HepG2 (cell line): ENCODE results near the gene SNAPC3. TPM values are rescaled to one million over a fixed set of nuclear protein-coding genes. Genes with fewer than 3 reads are reported as not detected.

Experiments used
- CEBPB ChIP-seq: IDR thresholded peaks from 2 replicates; pipeline ENCODE4 v1.6.1; 2011; ENCODE audit warnings: low read depth, low read length, improper control_type of control experiment, borderline replicate concordance
- MTF1 ChIP-seq: sonication (generic); formaldehyde crosslinking; IDR thresholded peaks from 2 replicates; pipeline ENCODE4 v1.5.0; 2020; ENCODE audit warnings: missing genetic modification reagents
- RFXAP ChIP-seq: sonication (generic); formaldehyde crosslinking; IDR thresholded peaks from 2 replicates; pipeline ENCODE4 v1.4.0; 2020; ENCODE audit warnings: missing genetic modification reagents, borderline replicate concordance
- ZNF12 ChIP-seq: sonication (generic); formaldehyde crosslinking; IDR thresholded peaks from 2 replicates; pipeline ENCODE4 v1.5.0; 2020; ENCODE audit warnings: missing genetic modification reagents
- ZNF253 ChIP-seq: sonication (generic); formaldehyde crosslinking; IDR thresholded peaks from 2 replicates; pipeline ENCODE4 v1.8.0; 2022; ENCODE audit warnings: mild to moderate bottlenecking, missing genetic modification reagents, borderline replicate concordance
- ZNF331 ChIP-seq: sonication (generic); formaldehyde crosslinking; IDR thresholded peaks from 2 replicates; pipeline ENCODE4 v1.4.0; 2020; ENCODE audit warnings: missing genetic modification reagents
- ZNF383 ChIP-seq: sonication (generic); formaldehyde crosslinking; IDR thresholded peaks from 2 replicates; pipeline ENCODE4 v1.4.0; 2020; ENCODE audit warnings: missing genetic modification reagents, mild to moderate bottlenecking, borderline replicate concordance
- ZNF441 ChIP-seq: sonication (generic); formaldehyde crosslinking; IDR thresholded peaks from 2 replicates; pipeline ENCODE4 v1.7.0; 2021; ENCODE audit warnings: missing genetic modification reagents, borderline replicate concordance
- polyA plus RNA-seq, 8 experiments: library from polyadenylated mRNA; depleted of rRNA in 3 of 8; stranded (reverse) in 7 of 8; unstranded in 1 of 8; fragments of >200 nt; fragmentation: Illumina TruSeq in 4 of 8; extraction: Trizol in 4 of 8; gene quantifications; 2 replicates each; pipeline versions ENCODE4 v1.2.1 to v1.2.3, GENCODE V29; 2011 to 2016; ENCODE audit warnings: low read depth in 4 of 8, missing spikeins in 1 of 8, mixed read lengths in 1 of 8; ENCODE audit not compliant: insufficient read depth in 1 of 8
- total RNA-seq, 5 experiments: library from RNA; depleted of rRNA; stranded (reverse); fragments of >200 nt; fragmentation: Illumina TruSeq; extraction: Trizol; gene quantifications; 2 replicates each; pipeline ENCODE4 v1.2.3, GENCODE V29; 2016; ENCODE audit warnings: low read depth in 1 of 5
- TF ChIP-seq, protein P1 (sequence below): sonication (generic); formaldehyde crosslinking; IDR thresholded peaks from one replicate; pipeline ENCODE4 v1.5.1; 2020; ENCODE audit warnings: mild to moderate bottlenecking, missing genetic modification reagents; ENCODE audit errors: not compliant biosample characterization
- TF ChIP-seq, protein P2 (sequence below): IDR thresholded peaks from 2 replicates; pipeline ENCODE4 v1.6.1; 2016; ENCODE audit warnings: low read depth, control low read depth
- TF ChIP-seq, protein P3 (sequence below): sonication (generic); formaldehyde crosslinking; IDR thresholded peaks from 2 replicates; pipeline ENCODE4 v1.5.1; 2020; ENCODE audit warnings: mild to moderate bottlenecking, missing genetic modification reagents, moderate library complexity
- TF ChIP-seq, protein P4 (sequence below), 2 experiments: fragments of 450-650 bp in 1 of 2; sonication (generic) in 1 of 2; formaldehyde crosslinking; IDR thresholded peaks; 2 replicates each; pipeline versions ENCODE4 v1.5.0 to v1.8.0; 2020 to 2022; ENCODE audit warnings: mild to moderate bottlenecking in 1 of 2, missing genetic modification reagents in 1 of 2

SNAPC3 gene
- total and polyA plus RNA-seq, 2 of the 13 experiments (the other 11 are each of a cell fraction or from before 2014, with no cell fraction given): 25.6 to 26.0 TPM

DNA sequence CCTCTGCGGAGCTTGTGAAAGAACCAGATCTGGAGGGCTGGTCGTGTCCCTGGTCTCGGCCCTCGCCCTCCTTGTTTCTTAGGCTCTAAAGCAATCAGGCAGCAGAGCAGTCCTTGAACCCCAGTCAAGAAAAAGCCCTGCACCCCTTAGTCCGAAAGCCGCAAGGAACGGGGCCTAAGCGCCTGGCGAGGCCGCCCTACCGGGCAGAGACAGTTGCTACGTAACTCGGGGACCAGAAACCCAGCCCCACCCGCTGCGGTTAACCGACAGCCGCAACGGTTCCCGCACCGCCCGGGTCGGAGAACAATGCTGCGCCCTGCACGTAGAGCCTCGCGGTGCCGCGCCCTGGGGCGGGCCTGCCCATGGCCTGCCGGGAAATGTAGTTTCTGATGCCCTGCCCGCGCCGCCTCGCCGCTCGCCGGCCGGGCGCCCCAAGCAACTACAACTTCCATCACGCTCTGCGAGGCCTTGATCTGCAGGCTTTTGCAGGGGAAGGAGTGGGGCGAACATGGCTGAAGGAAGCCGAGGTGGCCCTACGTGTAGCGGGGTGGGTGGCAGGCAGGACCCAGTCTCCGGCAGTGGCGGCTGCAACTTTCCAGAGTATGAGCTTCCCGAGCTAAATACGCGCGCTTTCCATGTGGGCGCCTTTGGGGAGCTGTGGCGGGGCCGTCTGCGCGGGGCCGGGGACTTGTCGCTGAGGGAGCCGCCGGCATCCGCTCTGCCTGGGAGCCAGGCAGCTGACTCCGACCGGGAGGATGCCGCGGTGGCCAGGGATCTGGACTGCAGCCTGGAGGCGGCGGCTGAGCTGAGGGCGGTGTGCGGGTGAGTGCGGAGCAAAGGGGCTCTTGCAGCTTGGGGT, at the start of gene SNAPC3 (continued):
- TF ChIP-seq ZNF253 (CRISPR knock-in tag): no peak
- TF ChIP-seq ZNF331 (CRISPR knock-in tag): peak; percentile 56; the same call in 1 of the 2 replicates
- TF ChIP-seq ZNF441: peak; percentile 90
- TF ChIP-seq ZNF12 (CRISPR knock-in tag): peak; percentile 2; the same call in 1 of the 2 replicates
- TF ChIP-seq, protein P1, sequence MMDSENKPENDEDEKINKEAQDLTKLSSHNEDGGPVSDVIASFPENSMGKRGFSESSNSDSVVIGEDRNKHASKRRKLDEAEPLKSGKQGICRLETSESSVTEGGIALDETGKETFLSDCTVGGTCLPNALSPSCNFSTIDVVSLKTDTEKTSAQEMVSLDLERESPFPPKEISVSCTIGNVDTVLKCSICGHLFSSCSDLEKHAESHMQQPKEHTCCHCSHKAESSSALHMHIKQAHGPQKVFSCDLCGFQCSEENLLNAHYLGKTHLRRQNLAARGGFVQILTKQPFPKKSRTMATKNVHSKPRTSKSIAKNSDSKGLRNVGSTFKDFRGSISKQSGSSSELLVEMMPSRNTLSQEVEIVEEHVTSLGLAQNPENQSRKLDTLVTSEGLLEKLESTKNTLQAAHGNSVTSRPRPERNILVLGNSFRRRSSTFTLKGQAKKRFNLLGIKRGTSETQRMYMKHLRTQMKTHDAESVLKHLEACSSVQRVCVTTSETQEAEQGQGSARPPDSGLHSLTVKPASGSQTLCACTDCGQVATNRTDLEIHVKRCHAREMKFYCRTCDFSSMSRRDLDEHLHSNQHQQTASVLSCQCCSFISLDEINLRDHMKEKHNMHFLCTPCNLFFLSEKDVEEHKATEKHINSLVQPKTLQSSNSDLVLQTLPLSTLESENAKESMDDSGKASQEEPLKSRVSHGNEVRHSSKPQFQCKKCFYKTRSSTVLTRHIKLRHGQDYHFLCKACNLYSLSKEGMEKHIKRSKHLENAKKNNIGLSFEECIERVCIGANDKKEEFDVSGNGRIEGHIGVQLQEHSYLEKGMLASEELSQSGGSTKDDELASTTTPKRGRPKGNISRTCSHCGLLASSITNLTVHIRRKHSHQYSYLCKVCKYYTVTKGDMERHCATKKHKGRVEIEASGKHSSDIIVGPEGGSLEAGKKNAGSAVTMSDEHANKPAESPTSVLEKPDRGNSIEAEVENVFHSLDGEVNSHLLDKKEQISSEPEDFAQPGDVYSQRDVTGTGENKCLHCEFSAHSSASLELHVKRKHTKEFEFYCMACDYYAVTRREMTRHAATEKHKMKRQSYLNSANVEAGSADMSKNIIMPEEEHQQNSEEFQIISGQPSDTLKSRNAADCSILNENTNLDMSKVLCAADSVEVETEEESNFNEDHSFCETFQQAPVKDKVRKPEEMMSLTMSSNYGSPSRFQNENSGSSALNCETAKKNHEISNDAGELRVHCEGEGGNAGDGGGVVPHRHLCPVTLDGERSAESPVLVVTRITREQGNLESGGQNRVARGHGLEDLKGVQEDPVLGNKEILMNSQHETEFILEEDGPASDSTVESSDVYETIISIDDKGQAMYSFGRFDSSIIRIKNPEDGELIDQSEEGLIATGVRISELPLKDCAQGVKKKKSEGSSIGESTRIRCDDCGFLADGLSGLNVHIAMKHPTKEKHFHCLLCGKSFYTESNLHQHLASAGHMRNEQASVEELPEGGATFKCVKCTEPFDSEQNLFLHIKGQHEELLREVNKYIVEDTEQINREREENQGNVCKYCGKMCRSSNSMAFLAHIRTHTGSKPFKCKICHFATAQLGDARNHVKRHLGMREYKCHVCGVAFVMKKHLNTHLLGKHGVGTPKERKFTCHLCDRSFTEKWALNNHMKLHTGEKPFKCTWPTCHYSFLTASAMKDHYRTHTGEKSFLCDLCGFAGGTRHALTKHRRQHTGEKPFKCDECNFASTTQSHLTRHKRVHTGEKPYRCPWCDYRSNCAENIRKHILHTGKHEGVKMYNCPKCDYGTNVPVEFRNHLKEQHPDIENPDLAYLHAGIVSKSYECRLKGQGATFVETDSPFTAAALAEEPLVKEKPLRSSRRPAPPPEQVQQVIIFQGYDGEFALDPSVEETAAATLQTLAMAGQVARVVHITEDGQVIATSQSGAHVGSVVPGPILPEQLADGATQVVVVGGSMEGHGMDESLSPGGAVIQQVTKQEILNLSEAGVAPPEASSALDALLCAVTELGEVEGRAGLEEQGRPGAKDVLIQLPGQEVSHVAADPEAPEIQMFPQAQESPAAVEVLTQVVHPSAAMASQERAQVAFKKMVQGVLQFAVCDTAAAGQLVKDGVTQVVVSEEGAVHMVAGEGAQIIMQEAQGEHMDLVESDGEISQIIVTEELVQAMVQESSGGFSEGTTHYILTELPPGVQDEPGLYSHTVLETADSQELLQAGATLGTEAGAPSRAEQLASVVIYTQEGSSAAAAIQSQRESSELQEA (CRISPR knock-in tag): peak; percentile 72
- TF ChIP-seq, protein P2, sequence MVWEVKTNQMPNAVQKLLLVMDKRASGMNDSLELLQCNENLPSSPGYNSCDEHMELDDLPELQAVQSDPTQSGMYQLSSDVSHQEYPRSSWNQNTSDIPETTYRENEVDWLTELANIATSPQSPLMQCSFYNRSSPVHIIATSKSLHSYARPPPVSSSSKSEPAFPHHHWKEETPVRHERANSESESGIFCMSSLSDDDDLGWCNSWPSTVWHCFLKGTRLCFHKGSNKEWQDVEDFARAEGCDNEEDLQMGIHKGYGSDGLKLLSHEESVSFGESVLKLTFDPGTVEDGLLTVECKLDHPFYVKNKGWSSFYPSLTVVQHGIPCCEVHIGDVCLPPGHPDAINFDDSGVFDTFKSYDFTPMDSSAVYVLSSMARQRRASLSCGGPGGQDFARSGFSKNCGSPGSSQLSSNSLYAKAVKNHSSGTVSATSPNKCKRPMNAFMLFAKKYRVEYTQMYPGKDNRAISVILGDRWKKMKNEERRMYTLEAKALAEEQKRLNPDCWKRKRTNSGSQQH (CRISPR knock-in tag): no peak; the same call in 1 of the 2 replicates
- TF ChIP-seq ZNF383 (CRISPR knock-in tag): no peak
- TF ChIP-seq RFXAP (CRISPR knock-in tag): peak; percentile 82
- TF ChIP-seq, protein P3, sequence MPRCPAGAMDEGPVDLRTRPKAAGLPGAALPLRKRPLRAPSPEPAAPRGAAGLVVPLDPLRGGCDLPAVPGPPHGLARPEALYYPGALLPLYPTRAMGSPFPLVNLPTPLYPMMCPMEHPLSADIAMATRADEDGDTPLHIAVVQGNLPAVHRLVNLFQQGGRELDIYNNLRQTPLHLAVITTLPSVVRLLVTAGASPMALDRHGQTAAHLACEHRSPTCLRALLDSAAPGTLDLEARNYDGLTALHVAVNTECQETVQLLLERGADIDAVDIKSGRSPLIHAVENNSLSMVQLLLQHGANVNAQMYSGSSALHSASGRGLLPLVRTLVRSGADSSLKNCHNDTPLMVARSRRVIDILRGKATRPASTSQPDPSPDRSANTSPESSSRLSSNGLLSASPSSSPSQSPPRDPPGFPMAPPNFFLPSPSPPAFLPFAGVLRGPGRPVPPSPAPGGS (CRISPR knock-in tag): peak; percentile 95
- no peak for TF ChIP-seq MTF1 (CRISPR knock-in tag)
- no peak for TF ChIP-seq CEBPB
- TF ChIP-seq, protein P4, sequence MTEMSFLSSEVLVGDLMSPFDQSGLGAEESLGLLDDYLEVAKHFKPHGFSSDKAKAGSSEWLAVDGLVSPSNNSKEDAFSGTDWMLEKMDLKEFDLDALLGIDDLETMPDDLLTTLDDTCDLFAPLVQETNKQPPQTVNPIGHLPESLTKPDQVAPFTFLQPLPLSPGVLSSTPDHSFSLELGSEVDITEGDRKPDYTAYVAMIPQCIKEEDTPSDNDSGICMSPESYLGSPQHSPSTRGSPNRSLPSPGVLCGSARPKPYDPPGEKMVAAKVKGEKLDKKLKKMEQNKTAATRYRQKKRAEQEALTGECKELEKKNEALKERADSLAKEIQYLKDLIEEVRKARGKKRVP (CRISPR knock-in tag; IDR thresholded peaks at IDR 0.05): no peak; a peak in 1 of 4 replicates
